IMR-90 (cell line): Measurements from ENCODE around the gene ARHGAP10. TPM values are rescaled to one million over a fixed set of nuclear protein-coding genes. Genes with fewer than 3 reads are reported as not detected.

ENCODE experiments used
- ATAC-seq: fragments of 200-7000 bp; cut with Tn5 transposase; 2 replicates; pipeline ENCODE4 v1.9.1; 2020; ENCODE audit warnings: low read depth, mild to moderate bottlenecking, moderate library complexity
- BruUV-seq: library from RNA; stranded (reverse); fragments of 400-500 nt; replicated peaks from 2 replicates; lab custom pipeline; 2021; lab: Mats Ljungman, UMichigan
- CTCF ChIA-PET: fragments of 300-600 bp; formaldehyde crosslinking; extraction: SDS; loops from one replicate; lab custom pipeline; 2021; ENCODE audit warnings: antibody characterized with exemption; lab: Yijun Ruan, JAX
- POLR2A ChIA-PET: fragments of 300-600 bp; sonication (Branson Sonifier 250); formaldehyde crosslinking; loops from one replicate; lab custom pipeline; 2022; ENCODE audit warnings: antibody characterized with exemption; ENCODE audit not compliant: unreplicated experiment; lab: Charles Lee
- DNase-seq: peaks from one replicate; pipeline ENCODE4 v3.0.0; 2013
- H2AFZ ChIP-seq: replicated peaks from 2 replicates; pipeline ENCODE3; 2013; ENCODE audit warnings: low read length, mild to moderate bottlenecking; ENCODE audit not compliant: poor library complexity
- H2AK5ac ChIP-seq: 2 replicates; pipeline ENCODE4 v1.6.1; 2013; ENCODE audit warnings: low read depth, low read length, inconsistent platforms
- H2AK9ac ChIP-seq: replicated peaks from 2 replicates; pipeline ENCODE3; 2013; ENCODE audit warnings: mild to moderate bottlenecking, low read depth, low read length, moderate library complexity; ENCODE audit not compliant: poor library complexity
- H2BK120ac ChIP-seq: 2 replicates; pipeline ENCODE4 v1.6.1; 2013; ENCODE audit warnings: low read depth, low read length, inconsistent platforms
- H2BK15ac ChIP-seq: 3 replicates; pipeline ENCODE4 v1.6.1; 2013; ENCODE audit warnings: low read depth, low read length, inconsistent platforms
- H2BK20ac ChIP-seq: 2 replicates; pipeline ENCODE4 v1.6.1; 2013; ENCODE audit warnings: low read depth, mild to moderate bottlenecking, inconsistent platforms, low read length, moderate library complexity
- H2BK5ac ChIP-seq: 2 replicates; pipeline ENCODE4 v1.6.1; 2013; ENCODE audit warnings: mild to moderate bottlenecking, low read depth, low read length, inconsistent platforms; ENCODE audit not compliant: poor library complexity, severe bottlenecking
- H3K14ac ChIP-seq: replicated peaks from 2 replicates; pipeline ENCODE4 v1.6.1; 2013; ENCODE audit warnings: low read depth, low read length, inconsistent platforms
- H3K18ac ChIP-seq: 2 replicates; pipeline ENCODE4 v1.6.1; 2013; ENCODE audit warnings: low read depth, low read length, control low read depth
- H3K23ac ChIP-seq: 2 replicates; pipeline ENCODE4 v1.6.1; 2013; ENCODE audit warnings: low read depth, low read length, inconsistent platforms
- H3K27ac ChIP-seq: 2 replicates; pipeline ENCODE4 v1.5.1; 2013; ENCODE audit warnings: mild to moderate bottlenecking, control low read depth, low read length; ENCODE audit not compliant: insufficient read depth
- H3K27me3 ChIP-seq: 2 replicates; pipeline ENCODE4 v1.6.1; 2013; ENCODE audit warnings: low read length; ENCODE audit not compliant: control insufficient read depth, insufficient read depth
- H3K36me3 ChIP-seq: 2 replicates; pipeline ENCODE4 v1.6.1; 2013; ENCODE audit warnings: low read length, mixed read lengths; ENCODE audit not compliant: control insufficient read depth, insufficient read depth
- H3K4ac ChIP-seq: 2 replicates; pipeline ENCODE4 v1.6.1; 2013; ENCODE audit warnings: low read depth, low read length, inconsistent platforms
- H3K4me1 ChIP-seq: 2 replicates; pipeline ENCODE4 v1.6.1; 2013; ENCODE audit warnings: low read length, mixed read lengths; ENCODE audit not compliant: control insufficient read depth, insufficient read depth
- H3K4me2 ChIP-seq: 2 replicates; pipeline ENCODE4 v1.6.1; 2013; ENCODE audit warnings: low read depth, mild to moderate bottlenecking, control low read depth, low read length, moderate library complexity
- H3K4me3 ChIP-seq: 2 replicates; pipeline ENCODE4 v1.5.1; 2013; ENCODE audit warnings: low read depth, mild to moderate bottlenecking, control low read depth, low read length, moderate library complexity; ENCODE audit not compliant: insufficient read depth
- H3K56ac ChIP-seq: 2 replicates; pipeline ENCODE4 v1.6.1; 2013; ENCODE audit warnings: low read length, inconsistent platforms; ENCODE audit not compliant: insufficient read depth; ENCODE audit errors: extremely low read depth
- H3K79me1 ChIP-seq, 2 experiments: 2 replicates each; pipeline ENCODE4 v1.6.1; 2013; ENCODE audit warnings: low read length in 2 of 2, inconsistent platforms in 1 of 2, low read depth in 1 of 2
- H3K9ac ChIP-seq: 2 replicates; pipeline ENCODE4 v1.6.1; 2013; ENCODE audit warnings: low read depth, low read length, control low read depth
- H3K9me1 ChIP-seq: 2 replicates; pipeline ENCODE4 v1.6.1; 2013; ENCODE audit warnings: low read length, inconsistent platforms; ENCODE audit not compliant: insufficient read depth
- H3K9me3 ChIP-seq: 2 replicates; pipeline ENCODE4 v1.6.1; 2013; ENCODE audit warnings: low read length; ENCODE audit not compliant: control insufficient read depth, insufficient read depth
- H4K20me1 ChIP-seq: 2 replicates; pipeline ENCODE4 v1.6.1; 2013; ENCODE audit warnings: low read length, inconsistent platforms; ENCODE audit not compliant: insufficient read depth
- H4K5ac ChIP-seq: 2 replicates; pipeline ENCODE4 v1.6.1; 2013; ENCODE audit warnings: mild to moderate bottlenecking, low read depth, low read length, control low read depth
- H4K8ac ChIP-seq, 2 experiments: 2 replicates each; pipeline ENCODE4 v1.6.1; 2013; ENCODE audit warnings: low read depth in 2 of 2, low read length in 2 of 2, control low read depth in 1 of 2, inconsistent platforms in 1 of 2
- H4K91ac ChIP-seq: 2 replicates; pipeline ENCODE4 v1.6.1; 2013; ENCODE audit warnings: low read depth, low read length, inconsistent platforms; ENCODE audit not compliant: insufficient read depth
- BHLHE40 ChIP-seq: fragments of 150-350 bp; IDR thresholded peaks from 2 replicates; pipeline ENCODE4 v1.6.1; 2016; ENCODE audit warnings: mild to moderate bottlenecking, low read depth, low read length
- CEBPB ChIP-seq: IDR thresholded peaks from 2 replicates; pipeline ENCODE4 v1.6.1; 2012; ENCODE audit warnings: low read depth, low read length, improper control_type of control experiment
- CHD1 ChIP-seq: IDR thresholded peaks from 2 replicates; pipeline ENCODE4 v1.6.1; 2012; ENCODE audit warnings: low read depth, low read length, improper control_type of control experiment
- CTCF ChIP-seq: conservative IDR thresholded peaks from 2 replicates; pipeline ENCODE4 v1.5.1; 2012; ENCODE audit warnings: mild to moderate bottlenecking, low read depth, low read length, improper control_type of control experiment
- FOS ChIP-seq: fragments of 150-350 bp; IDR thresholded peaks from 2 replicates; pipeline ENCODE4 v1.6.1; 2016; ENCODE audit warnings: low read depth, low read length
- MAZ ChIP-seq: IDR thresholded peaks from 2 replicates; pipeline ENCODE4 v1.6.1; 2012; ENCODE audit warnings: low read depth, mild to moderate bottlenecking, low read length, improper control_type of control experiment, moderate library complexity, borderline replicate concordance
- NFE2L2 ChIP-seq: fragments of 150-350 bp; IDR thresholded peaks from 2 replicates; pipeline ENCODE4 v1.6.1; 2016; ENCODE audit warnings: low read depth, mild to moderate bottlenecking, low read length
- RAD21 ChIP-seq: IDR thresholded peaks from 2 replicates; pipeline ENCODE4 v1.6.1; 2012; ENCODE audit warnings: low read length, improper control_type of control experiment
- RCOR1 ChIP-seq: IDR thresholded peaks from 2 replicates; pipeline ENCODE4 v1.6.1; 2012; ENCODE audit warnings: mild to moderate bottlenecking, low read length, improper control_type of control experiment; ENCODE audit not compliant: insufficient replicate concordance
- RFX5 ChIP-seq: IDR thresholded peaks from 2 replicates; pipeline ENCODE4 v1.8.0; 2012; ENCODE audit warnings: low read depth, mild to moderate bottlenecking, low read length, moderate library complexity
- SMC3 ChIP-seq: fragments of 150-350 bp; IDR thresholded peaks from 2 replicates; pipeline ENCODE4 v1.6.1; 2016; ENCODE audit warnings: low read depth, mild to moderate bottlenecking, antibody characterized with exemption, low read length, moderate library complexity
- WGBS, 2 experiments: methylation state at CpG; one replicate each; pipeline versions ENCODE4 v1.1.5 to v1.1.7; 2013; ENCODE audit warnings: missing lambda C conversion rate in 2 of 2; ENCODE audit not compliant: insufficient read length in 1 of 2; ENCODE audit errors: extremely low coverage in 2 of 2; 5-methylcytosine and 5-hydroxymethylcytosine counted together
- dilution Hi-C: fragments of 300-500 bp; cut with HindIII; formaldehyde crosslinking; loops from one replicate; pipeline ENCODE4 v1.14.3; 2018; ENCODE audit warnings: low sequenced_read_pairs; ENCODE audit not compliant: unreplicated experiment
- in situ Hi-C: fragments of 300-500 bp; cut with MboI; formaldehyde crosslinking; loops from 3 replicates; pipeline ENCODE4 v1.14.3; 2019; ENCODE audit warnings: low sequenced_read_pairs, inconsistent platforms, mixed read lengths
- intact Hi-C: fragments of 100-400 bp; cut with micrococcal nuclease; formaldehyde crosslinking; loops from 2 replicates; pipeline ENCODE4 v1.10.0; 2022
- polyA plus RNA-seq, 3 experiments: library from polyadenylated mRNA; depleted of rRNA; stranded (reverse); fragments of >200 nt; gene quantifications; 2 replicates each; pipeline ENCODE4 v1.2.3, GENCODE V29; 2012; ENCODE audit warnings: low replicate concordance in 1 of 3
- total RNA-seq: library from RNA; depleted of rRNA; stranded (reverse); fragments of >200 nt; gene quantifications from 2 replicates; pipeline ENCODE4 v1.2.3, GENCODE V29; 2012

The ARHGAP10 gene
- total and polyA plus RNA-seq, 2 of the 4 experiments (the other 2 are of a cell fraction): 27.1 to 29.4 TPM

GRCh38 chr4:147815741-147816140 lies 83.9 kb downstream of the ARHGAP10 start:
- in situ Hi-C loops (no loop called here), intact Hi-C loops (no loop called here), dilution Hi-C loops (no loop called here)
- Histone ChIP-seq H4K91ac (no peak overlapping the region), H2BK5ac (no peak overlapping the region), H2AK9ac (no peak overlapping the region), H2BK120ac (no peak overlapping the region), H3K4ac (no peak overlapping the region), H3K27ac (no peak overlapping the region), H4K5ac (no peak overlapping the region), H3K23ac (no peak overlapping the region), H3K4me1 (peaks cover 2% of the 10 kb centered on the region; the same call in 1 of the 2 replicates), H2AK5ac (no peak overlapping the region), H3K79me1 (peaks cover 62 to 81% of the 10 kb centered on the region in 2 experiments), H3K4me3 (no peak overlapping the region), H4K20me1 (peaks cover 40% of the 10 kb centered on the region), H3K9me1 (peaks cover 27% of the 10 kb centered on the region), H3K27me3 (no peaks in the 10 kb centered on the region), H3K18ac (no peak overlapping the region), H3K9me3 (no peaks in the 10 kb centered on the region), H3K4me2 (no peak overlapping the region), H3K9ac (no peak overlapping the region), H2BK15ac (no peak overlapping the region), H3K14ac (no peak overlapping the region), H3K36me3 (no peaks in the 10 kb centered on the region; the same call in 1 of the 2 replicates), H2AFZ (no peak overlapping the region), H2BK20ac (no peak overlapping the region), H3K56ac (no peak overlapping the region), H4K8ac (no peak overlapping the region)
- CTCF ChIA-PET: interaction anchor here (0.9 kb wide), 1 partner anchor 51 kb away, joined by 3 read pairs; no protein-coding TSS in a partner anchor
- DNase-seq (no peak), ATAC-seq (no peak)
- TF ChIP-seq SMC3: no peak
- no peak for TF ChIP-seq RFX5
- TF ChIP-seq CTCF: no peak
- no peak for TF ChIP-seq CHD1
- no peak for TF ChIP-seq CEBPB
- TF ChIP-seq FOS: no peak
- TF ChIP-seq BHLHE40: no peak
- no peak for TF ChIP-seq RAD21
- no peak for TF ChIP-seq NFE2L2
- TF ChIP-seq RCOR1: no peak
- TF ChIP-seq MAZ: no peak
- WGBS, 2 experiments: no CpG with 5 or more reads among the region's 5 CpGs
- POLR2A ChIA-PET: no interaction called here
- no TSS peak for BruUV-seq
